ENCODE results near the gene ACY1.

Gene ACY1

DNA sequence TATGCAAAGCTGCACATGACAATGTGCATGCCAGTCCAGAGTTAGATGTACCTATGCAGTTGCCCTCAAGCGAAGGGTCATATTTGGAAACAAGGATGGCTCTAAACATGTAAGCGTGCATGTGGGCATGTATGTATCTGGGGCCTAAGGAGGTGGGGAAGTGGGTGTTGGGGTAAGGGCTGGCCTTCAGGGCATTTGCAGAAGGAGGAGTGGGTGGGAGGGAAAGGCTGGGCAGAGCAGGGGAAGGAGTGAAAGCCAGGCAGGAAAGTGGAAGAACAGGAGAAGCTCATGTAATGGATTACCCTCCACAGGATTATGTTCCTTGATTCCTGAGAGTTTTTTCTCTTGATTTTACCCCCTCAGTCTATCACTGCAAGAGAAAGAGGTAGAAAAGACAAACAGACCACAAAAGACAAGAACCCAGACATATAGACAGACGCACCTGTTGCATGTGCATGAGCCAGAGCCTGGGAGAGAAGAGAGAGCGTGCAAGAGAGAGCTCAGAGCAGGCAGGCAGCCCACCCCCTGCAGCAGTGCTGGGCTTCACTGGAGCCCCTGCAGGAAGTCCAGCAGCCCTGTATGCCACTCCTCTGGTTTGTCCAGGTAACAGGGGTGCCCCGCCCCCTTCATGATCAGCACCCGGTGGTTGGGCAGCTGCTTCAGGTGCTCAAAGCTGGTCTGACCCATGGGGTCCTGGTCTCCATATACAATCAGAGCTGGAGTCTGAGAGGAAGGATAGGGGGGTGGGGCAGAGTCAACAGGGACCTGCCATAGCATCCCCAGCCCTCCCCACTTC, 14.3 kb upstream of the ACY1 start:
- H3K4me2 ChIP-seq (ENCODE audit: low read depth, low read length) = no peak overlapping the region
- H3K9me2 ChIP-seq (replicated peaks; ENCODE audit: insufficient read depth, low read length) = no peaks in the 10 kb centered on the region
- H3F3A ChIP-seq (ENCODE audit: insufficient read depth, low read length) = peaks cover 4% of the 10 kb centered on the region; the same call in 1 of the 2 replicates
- H3K79me2 ChIP-seq (ENCODE audit: low read length) = peaks cover 7% of the 10 kb centered on the region
- no peak overlapping the region for H3K27ac ChIP-seq (ENCODE audit: low read length)
- no peaks in the 10 kb centered on the region for H3K9me3 ChIP-seq (replicated peaks; ENCODE audit: insufficient read depth, low read length)
- H3K27me3 ChIP-seq (replicated peaks; ENCODE audit: insufficient read depth, low read length) = no peaks in the 10 kb centered on the region
- DNase-seq = no peak
- no peaks in the 10 kb centered on the region for H4K20me1 ChIP-seq (ENCODE audit: insufficient read depth, low read length)
- H2AFZ ChIP-seq (ENCODE audit: low read length) = no peak overlapping the region
- no peaks in the 10 kb centered on the region for H3K36me3 ChIP-seq (replicated peaks; ENCODE audit: insufficient read depth, low read length)
- no peak overlapping the region for H3K9ac ChIP-seq (ENCODE audit: low read length)
- TF ChIP-seq EZH2 (optimal IDR thresholded peaks at IDR 0.05; ENCODE audit: low read depth, low read length) = no peak
- no peak for TF ChIP-seq EZH2phosphoT487 (IDR thresholded peaks at IDR 0.05; ENCODE audit: low read length)
- TF ChIP-seq CTCF (IDR thresholded peaks at IDR 0.05; ENCODE audit: low read length) = no peak
- no peak overlapping the region for H3K4me3 ChIP-seq (ENCODE audit: low read length)
- peaks cover 5% of the 10 kb centered on the region for H3K4me1 ChIP-seq (ENCODE audit: low read length)

DNA sequence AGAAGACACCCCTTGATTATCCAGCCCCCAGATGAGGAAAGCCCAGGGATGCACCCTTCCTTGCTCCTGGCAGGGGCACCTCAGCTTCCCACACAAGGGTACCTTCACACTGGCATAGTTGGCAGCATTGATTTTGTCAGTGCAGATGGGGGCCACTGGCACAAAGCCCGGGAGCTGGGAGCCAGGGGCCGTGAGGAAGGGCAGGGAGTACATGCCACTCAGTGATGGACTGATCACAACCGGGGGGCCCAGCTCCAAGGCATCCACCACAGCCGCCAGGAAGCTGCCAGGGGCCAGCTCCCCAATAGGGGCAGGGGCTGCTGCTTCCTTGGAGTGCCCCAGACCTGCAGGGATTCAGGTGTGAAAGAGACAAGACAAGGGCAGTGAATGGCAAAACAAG, 13.5 kb upstream of the ACY1 start:
- H4K20me1 ChIP-seq (ENCODE audit: insufficient read depth, low read length) = no peaks in the 10 kb centered on the region
- H2AFZ ChIP-seq (ENCODE audit: low read length) = no peak overlapping the region
- no peak overlapping the region for H3K27ac ChIP-seq (ENCODE audit: low read length)
- peaks cover 11% of the 10 kb centered on the region; the same call in 1 of the 2 replicates for H3F3A ChIP-seq (ENCODE audit: insufficient read depth, low read length)
- no peak overlapping the region for H3K4me2 ChIP-seq (ENCODE audit: low read depth, low read length)
- H3K4me1 ChIP-seq (ENCODE audit: low read length) = peaks cover 12% of the 10 kb centered on the region
- no peaks in the 10 kb centered on the region for H3K27me3 ChIP-seq (replicated peaks; ENCODE audit: insufficient read depth, low read length)
- no peaks in the 10 kb centered on the region for H3K9me3 ChIP-seq (replicated peaks; ENCODE audit: insufficient read depth, low read length)
- no peak overlapping the region for H3K4me3 ChIP-seq (ENCODE audit: low read length)
- H3K36me3 ChIP-seq (replicated peaks; ENCODE audit: insufficient read depth, low read length) = no peaks in the 10 kb centered on the region
- TF ChIP-seq EZH2 (optimal IDR thresholded peaks at IDR 0.05; ENCODE audit: low read depth, low read length) (no peak), CTCF (IDR thresholded peaks at IDR 0.05; ENCODE audit: low read length) (no peak), EZH2phosphoT487 (IDR thresholded peaks at IDR 0.05; ENCODE audit: low read length) (no peak)
- H3K79me2 ChIP-seq (ENCODE audit: low read length) = peaks cover 7% of the 10 kb centered on the region
- H3K9me2 ChIP-seq (replicated peaks; ENCODE audit: insufficient read depth, low read length) = no peaks in the 10 kb centered on the region
- no peak for DNase-seq
- no peak overlapping the region for H3K9ac ChIP-seq (ENCODE audit: low read length)

- H3K36me3 ChIP-seq (replicated peaks; ENCODE audit: insufficient read depth, low read length) = no peaks in the 10 kb centered on the region
Observed at GRCh38 chr3:51970606-51971300, 12.6 kb upstream of the ACY1 start.

More at GRCh38 chr3:51970606-51971300, 12.6 kb upstream of the ACY1 start:
- Histone ChIP-seq H3K27ac (ENCODE audit: low read length) (no peak overlapping the region), H3K27me3 (replicated peaks; ENCODE audit: insufficient read depth, low read length) (no peaks in the 10 kb centered on the region), H4K20me1 (ENCODE audit: insufficient read depth, low read length) (no peaks in the 10 kb centered on the region), H3K79me2 (ENCODE audit: low read length) (peaks cover 7% of the 10 kb centered on the region), H3K4me2 (ENCODE audit: low read depth, low read length) (no peak overlapping the region), H3K9me2 (replicated peaks; ENCODE audit: insufficient read depth, low read length) (no peaks in the 10 kb centered on the region), H3K9ac (ENCODE audit: low read length) (no peak overlapping the region), H3F3A (ENCODE audit: insufficient read depth, low read length) (peaks cover 12% of the 10 kb centered on the region; the same call in 1 of the 2 replicates), H2AFZ (ENCODE audit: low read length) (no peak overlapping the region), H3K9me3 (replicated peaks; ENCODE audit: insufficient read depth, low read length) (no peaks in the 10 kb centered on the region), H3K4me3 (ENCODE audit: low read length) (no peak overlapping the region), H3K4me1 (ENCODE audit: low read length) (peaks cover 12% of the 10 kb centered on the region)
- DNase-seq = no peak
- TF ChIP-seq EZH2 (optimal IDR thresholded peaks at IDR 0.05; ENCODE audit: low read depth, low read length) = no peak
- TF ChIP-seq EZH2phosphoT487 (IDR thresholded peaks at IDR 0.05; ENCODE audit: low read length) = no peak
- TF ChIP-seq CTCF (IDR thresholded peaks at IDR 0.05; ENCODE audit: low read length) = no peak

Measured in MM.1S (cell line).